RWPE1 (cell line): Measurements from ENCODE around the gene GFRA3.

ENCODE experiments used
- CTCF ChIA-PET: fragments of 350-600 bp; sonication (Branson Sonifier 250); formaldehyde crosslinking; extraction: SDS; loops from one replicate; lab custom pipeline; 2021; lab: Yijun Ruan, JAX
- POLR2A ChIA-PET: fragments of 400-600 bp; formaldehyde crosslinking; extraction: SDS; loops from one replicate; lab custom pipeline; 2020; ENCODE audit warnings: antibody characterized with exemption; ENCODE audit not compliant: low non-redundant PET; lab: Yijun Ruan, JAX
- DNase-seq: peaks from one replicate; pipeline ENCODE4 v3.0.0; 2012; ENCODE audit warnings: low spot score
- H3K27ac ChIP-seq: fragments of 450-650 bp; 2 replicates; pipeline ENCODE4 v1.5.1; 2017
- CTCF ChIP-seq: fragments of 450-650 bp; conservative IDR thresholded peaks from 2 replicates; pipeline ENCODE4 v1.5.1; 2017; ENCODE audit warnings: low read depth, mild to moderate bottlenecking

Gene GFRA3

GRCh38 chr5:138230981-138231589 is 43.3 kb downstream of the GFRA3 start:
- ChIA-PET POLR2A (no interaction called here), CTCF (interaction anchor here (0.8 to 1.3 kb wide), 3 partner anchors 9 to 121 kb away, joined by 4 to 16 read pairs (median 4); partner anchors contain the start of gene KDM3B)
- no peak for TF ChIP-seq CTCF
- no peak overlapping the region for H3K27ac ChIP-seq
- DNase-seq: peak; percentile 37

- ChIA-PET POLR2A (no interaction called here), CTCF (interaction anchor here (0.8 to 1.2 kb wide), 3 partner anchors 53 to 123 kb away, joined by 4 read pairs; partner anchors contain the start of gene KDM3B)
- DNase-seq: peak; percentile 21
- H3K27ac ChIP-seq: no peak overlapping the region
- no peak for TF ChIP-seq CTCF
Measured at GRCh38 chr5:138230261-138230660, 44.2 kb downstream of the GFRA3 start.

- CTCF ChIA-PET: interaction anchor here (0.7 to 1.2 kb wide), 3 partner anchors 54 to 217 kb away, joined by 4 to 6 read pairs (median 4); no protein-coding TSS in a partner anchor
- DNase-seq: no peak
- H3K27ac ChIP-seq: no peak overlapping the region
- POLR2A ChIA-PET: no interaction called here
- TF ChIP-seq CTCF: no peak
Measured at GRCh38 chr5:138229387-138229786, 45.0 kb downstream of the GFRA3 start.

GRCh38 chr5:138226910-138227309 is 47.5 kb downstream of the GFRA3 start:
- CTCF ChIA-PET: no interaction called here
- H3K27ac ChIP-seq: no peak overlapping the region

GRCh38 chr5:138224712-138225111 is 49.7 kb downstream of the GFRA3 start:
- TF ChIP-seq CTCF: no peak
- ChIA-PET POLR2A (no interaction called here), CTCF (interaction anchor here (0.5 to 1.6 kb wide), 7 partner anchors 36 to 187 kb away, joined by 3 to 12 read pairs (median 4); no protein-coding TSS in a partner anchor)
- H3K27ac ChIP-seq: no peak overlapping the region
- no peak for DNase-seq

More at GRCh38 chr5:138226910-138227309, 47.5 kb downstream of the GFRA3 start:
- no peak for DNase-seq
- POLR2A ChIA-PET: no interaction called here
- no peak for TF ChIP-seq CTCF

- DNase-seq: no peak
- ChIA-PET CTCF (interaction anchor here (0.6 to 2.5 kb wide), 18 partner anchors 8 to 346 kb away, joined by 3 to 16 read pairs (median 4); partner anchors contain the start of genes CDC25C and KDM3B), POLR2A (no interaction called here)
- TF ChIP-seq CTCF: no peak
- H3K27ac ChIP-seq: no peak overlapping the region
Measured at GRCh38 chr5:138223532-138223931, 50.9 kb downstream of the GFRA3 start.
